HG03354 (cell line): ENCODE results near the gene RBM34.
"Not testable (repeated sequence)": the region's sequence is repeated elsewhere in the genome, so short reads cannot be mapped to it uniquely, and the experiment has no call there.

Experiments used
- ATAC-seq: cut with Tn5 transposase; IDR thresholded peaks from one replicate; pipeline ENCODE4 v1.9.1; 2021; ENCODE audit warnings: mild to moderate bottlenecking; ENCODE audit not compliant: unreplicated experiment, poor library complexity, severe bottlenecking

RBM34 gene

DNA sequence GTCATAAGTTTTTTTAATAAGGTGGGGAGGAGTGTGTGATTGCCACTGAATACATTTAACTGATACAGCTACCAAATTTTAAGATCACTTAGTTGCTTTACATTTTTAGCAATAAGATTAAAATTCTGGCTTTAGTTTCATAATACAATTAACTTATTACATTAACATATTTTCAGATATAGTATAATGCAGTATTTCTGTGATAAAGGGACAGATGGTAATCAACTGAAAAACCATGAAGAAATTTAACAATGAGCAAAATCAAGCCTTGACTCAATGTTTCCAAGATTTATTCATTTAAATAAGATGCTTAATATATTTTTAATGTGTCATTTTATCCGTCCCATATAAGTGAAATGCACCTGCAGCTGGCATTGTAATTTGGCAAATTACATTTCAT lies 36.4 kb downstream of the RBM34 start:
- ATAC-seq, result no peak

DNA sequence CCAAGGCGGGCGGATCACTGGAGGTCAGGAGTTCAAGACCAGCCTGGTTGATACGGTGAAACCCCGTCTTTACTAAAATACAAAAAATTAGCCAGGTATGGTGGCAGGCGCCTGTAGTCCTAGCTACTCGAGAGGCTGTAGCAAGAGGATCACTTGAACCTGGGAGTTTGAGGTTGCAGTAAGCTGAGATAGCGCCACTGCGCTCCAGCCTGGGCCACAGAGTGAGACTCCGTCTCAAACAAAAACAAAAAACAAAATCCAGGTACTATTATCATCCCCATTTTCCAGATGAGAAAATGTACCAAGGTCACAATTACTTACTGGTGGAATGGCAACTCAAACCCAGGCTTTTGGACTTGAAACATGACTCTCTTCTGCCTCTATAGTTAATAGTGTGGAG lies 36.9 kb downstream of the RBM34 start:
- no peak for ATAC-seq

DNA sequence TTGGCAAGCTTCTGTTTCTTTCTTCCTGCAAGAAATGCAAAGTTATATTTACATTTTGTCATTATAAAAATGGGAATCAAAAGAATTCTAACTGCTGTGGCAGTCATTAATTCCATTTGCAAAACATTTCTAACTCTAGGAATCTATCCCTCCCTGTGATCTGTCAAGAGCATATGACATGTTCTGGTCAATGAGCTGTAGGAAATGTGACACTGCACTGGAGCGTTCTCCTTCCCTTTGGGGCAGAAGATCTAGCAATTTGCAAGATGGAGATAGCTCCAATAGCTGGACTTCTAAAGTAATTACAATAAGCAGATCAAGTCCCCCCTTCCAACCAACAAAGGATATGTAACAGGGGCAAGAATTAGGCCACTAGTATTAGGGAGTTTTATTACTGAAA lies 38.7 kb downstream of the RBM34 start:
- ATAC-seq, result no peak

DNA sequence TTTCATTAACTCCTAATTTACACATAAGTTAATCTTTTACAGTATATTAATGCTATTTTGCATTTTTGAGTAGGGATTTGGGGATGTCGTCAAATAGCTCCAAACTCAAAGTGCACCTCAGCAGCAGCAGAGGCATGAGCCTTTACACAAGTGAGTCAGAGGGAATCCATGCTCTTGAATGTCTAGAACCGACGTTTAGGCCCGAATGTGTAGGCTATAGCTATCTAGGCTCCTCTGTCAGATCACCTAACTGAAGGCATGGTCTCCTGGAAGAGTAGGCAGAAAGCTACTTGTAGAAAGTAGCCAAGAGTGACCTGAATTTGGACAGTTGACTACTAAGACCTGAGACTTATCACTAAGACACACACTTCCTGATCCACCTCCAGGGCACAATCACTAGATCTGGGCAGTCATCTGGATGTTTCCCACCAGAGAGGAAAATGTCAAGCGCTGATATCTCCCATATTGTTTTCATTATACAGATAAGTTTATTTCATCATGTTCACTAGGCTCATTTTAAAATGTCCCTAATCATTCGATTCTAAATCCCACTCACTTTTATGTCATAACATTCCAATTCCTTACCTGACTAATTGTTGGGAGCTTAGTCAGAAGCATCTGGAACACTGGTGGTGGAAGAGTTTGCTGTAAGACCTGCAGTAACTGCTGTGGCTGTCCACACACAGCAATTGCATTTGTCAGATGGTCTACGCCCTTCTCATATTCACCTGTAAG lies 47.7 kb downstream of the RBM34 start:
- ATAC-seq, result no peak

- no peak for ATAC-seq
Observed at GRCh38 chr1:235112297-235113182, 48.5 kb downstream of the RBM34 start.

DNA sequence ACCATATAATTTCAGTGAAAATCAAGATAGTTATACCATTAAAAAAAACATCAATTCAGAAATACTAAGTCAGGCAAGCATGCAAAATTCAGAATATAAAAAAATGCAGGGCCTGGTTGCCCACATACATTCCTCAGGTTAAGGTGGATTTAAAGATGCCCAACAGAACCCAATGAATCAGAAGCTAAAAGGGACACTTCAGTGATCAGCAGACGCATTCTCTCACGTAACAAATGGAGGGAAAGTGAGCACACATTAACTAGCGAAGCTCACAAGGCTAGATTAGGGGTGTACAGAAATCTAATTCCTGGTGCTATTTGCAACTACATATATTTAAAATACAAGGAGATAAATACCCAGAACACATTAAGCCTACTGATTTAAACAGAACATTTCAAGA lies 49.9 kb downstream of the RBM34 start:
- no peak for ATAC-seq

- ATAC-seq, result no peak
Observed at GRCh38 chr1:235108876-235109275, 52.2 kb downstream of the RBM34 start.

- ATAC-seq, result no peak
Observed at GRCh38 chr1:235108185-235108593, 52.9 kb downstream of the RBM34 start.

DNA sequence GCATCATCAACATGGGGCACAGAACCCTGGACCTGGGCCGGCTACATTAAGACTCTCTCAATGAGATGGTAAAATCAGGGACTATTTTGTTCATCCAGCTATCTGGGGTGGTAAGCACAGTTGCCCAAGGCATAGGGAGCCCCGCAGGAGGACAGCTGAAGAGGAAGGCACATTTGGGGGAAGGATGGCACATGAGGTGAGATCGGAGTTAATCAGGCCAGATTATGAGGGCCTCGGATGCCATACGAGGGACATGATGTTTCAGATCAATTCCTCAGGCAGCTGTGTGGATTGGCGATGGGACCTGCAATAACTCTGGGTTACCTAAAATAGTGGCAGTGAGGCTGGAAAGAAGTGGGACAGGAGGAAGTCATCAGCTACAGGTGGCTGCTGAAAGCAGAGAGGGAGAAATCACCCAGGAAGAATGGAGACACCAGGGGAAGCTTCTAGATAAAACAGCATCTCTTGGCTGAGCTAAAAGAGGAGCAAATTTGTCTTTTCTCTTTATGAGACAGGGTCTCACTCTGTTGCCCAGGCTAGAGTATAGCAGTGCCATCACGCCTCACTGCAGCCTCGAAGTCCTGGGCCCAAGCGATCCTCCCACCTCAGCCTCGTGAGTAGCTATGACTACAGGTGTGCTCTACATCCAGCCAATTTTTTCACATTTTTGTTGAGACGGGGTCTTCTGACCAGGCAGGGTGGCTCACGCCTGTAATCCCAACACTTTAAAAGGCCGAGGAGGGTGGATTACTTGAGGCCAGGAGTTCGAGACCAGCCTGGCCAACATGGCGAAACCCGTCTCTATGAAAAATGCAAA lies 53.5 kb downstream of the RBM34 start:
- ATAC-seq, result no peak

GRCh38 chr1:235106457-235106856 lies 54.6 kb downstream of the RBM34 start:
- no peak for ATAC-seq

DNA sequence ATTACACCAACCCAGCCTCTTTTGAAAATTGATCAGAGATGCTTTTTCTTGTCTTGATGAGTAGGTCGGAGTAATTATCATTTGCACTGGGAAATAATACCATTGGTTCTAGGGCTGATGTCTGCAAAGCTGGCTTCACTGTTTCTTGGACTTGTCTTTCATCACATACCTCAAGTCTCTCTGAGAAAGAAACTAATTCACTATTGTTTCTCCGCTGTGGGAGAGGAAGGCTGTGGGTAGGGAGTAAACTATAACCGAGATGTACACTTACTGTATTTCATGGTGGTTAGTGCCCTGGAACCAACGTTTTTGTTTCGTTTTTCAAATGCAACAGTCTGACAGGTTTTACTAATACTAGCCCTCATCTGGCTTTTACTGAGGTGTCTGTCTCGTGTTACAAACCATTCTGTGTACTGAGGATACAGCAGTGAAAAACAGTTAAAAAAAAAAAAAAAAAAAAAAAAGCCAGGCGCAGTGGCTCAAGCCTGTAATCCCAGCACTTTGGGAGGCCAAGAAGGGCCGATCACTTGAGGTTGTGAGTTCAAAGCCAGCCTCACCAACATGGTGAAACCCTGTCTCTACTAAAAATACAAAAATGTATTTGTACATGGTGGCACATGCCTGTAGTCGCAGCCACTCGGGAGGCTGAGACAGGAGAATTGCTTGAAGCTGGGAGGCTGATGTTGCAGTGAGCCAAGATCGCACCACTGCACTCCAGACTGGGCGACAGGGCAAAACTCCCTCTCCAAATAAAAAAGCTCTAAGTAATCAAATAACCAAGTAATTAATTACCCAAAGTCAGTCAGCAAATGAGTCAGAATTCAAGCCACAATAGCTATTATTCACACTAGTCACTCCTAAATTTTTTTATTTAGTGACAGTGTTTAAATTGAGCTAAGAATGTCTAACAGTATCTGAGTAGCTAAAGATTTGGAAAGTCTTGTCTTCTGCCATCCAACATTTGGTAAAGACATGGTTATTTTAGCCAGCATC lies 55.7 kb downstream of the RBM34 start:
- peak; percentile 74 for ATAC-seq

DNA sequence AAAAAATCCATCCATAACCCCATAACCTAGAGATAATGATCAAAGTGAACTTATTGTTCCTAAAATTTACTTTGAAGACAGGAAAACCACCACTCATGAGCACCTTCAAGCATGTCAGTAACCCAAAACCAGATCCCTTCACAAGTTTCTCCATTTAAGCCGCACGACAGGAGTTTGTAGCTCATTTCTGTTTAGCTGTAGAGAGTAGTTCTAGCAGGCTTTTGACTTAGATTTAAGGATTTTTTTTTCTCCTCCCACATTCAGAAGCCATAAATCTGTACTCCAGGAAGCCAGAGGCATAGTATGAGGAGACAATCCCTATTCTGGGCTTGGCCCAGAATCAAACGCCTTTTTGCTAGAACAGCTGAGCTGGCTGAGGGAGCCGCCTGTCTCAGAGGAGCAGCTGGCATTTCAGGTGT lies 58.0 kb downstream of the RBM34 start:
- no peak for ATAC-seq

DNA sequence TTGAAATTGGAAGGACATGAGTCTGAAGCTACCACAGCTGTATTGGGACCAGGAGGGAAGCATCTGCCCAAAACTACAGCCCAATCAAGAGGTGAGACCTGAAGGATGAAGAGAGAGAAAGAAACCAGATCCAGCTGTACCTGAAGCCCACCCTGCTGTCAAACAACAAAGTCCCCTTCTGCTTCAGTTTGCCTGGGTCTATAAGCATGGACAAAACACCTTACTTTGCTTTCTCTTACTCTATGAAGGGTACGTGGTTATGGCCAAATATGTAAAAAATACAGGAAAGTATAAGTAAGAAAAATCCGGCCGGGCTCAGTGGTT lies 58.8 kb downstream of the RBM34 start:
- no peak for ATAC-seq

GRCh38 chr1:235101558-235102258 lies 59.3 kb downstream of the RBM34 start:
- no peak for ATAC-seq

DNA sequence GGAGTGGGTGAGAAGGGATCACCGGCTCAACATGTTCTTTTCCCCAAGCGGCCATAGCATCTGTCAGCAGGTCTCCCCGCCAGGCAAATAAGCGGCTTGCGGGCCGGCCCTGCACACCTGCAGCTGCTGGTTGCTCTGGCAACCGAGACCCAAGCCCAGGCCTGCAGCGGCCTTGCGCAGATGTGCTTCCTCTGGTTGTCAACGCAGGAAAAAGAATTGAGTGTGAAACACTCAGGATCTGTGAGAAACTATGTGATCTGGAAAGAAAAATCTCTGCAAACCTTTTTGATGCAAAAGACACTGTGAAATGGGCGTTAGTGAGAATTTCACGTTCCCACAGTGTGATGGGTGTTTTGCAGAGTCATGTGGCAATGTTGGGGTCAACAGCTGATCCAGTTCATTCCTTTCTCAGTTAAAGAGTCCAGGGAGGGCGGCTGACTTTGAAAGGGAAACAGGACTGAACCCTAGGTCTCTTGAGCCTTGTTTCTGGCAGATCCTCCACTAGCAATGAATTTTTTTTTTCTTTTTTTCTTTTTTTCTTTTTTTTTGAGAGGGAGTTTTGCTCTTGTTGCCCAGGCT lies 60.8 kb downstream of the RBM34 start:
- no peak for ATAC-seq

DNA sequence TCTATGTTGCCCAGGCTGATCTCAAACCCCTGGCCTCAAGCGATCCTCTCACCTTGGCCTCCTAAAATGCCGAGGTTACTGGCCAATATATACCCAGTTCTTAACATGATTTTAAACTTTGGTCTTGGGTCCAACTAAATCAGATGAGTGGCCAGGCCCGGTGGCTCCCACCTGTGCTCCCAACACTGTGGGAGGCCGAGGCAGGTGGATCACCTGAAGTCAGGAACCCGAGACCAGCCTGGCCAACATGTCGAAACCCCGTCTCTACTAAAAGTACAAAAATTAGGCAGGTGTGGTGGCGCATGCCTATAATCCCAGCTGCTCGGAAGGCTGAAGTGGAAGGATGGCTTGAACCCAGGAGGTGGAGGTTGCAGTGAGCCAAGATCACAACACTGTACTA lies 62.1 kb downstream of the RBM34 start:
- ATAC-seq, result no peak

- no peak for ATAC-seq
Observed at GRCh38 chr1:235098547-235098946, 62.5 kb downstream of the RBM34 start.

- ATAC-seq, result not testable (repeated sequence)
Observed at GRCh38 chr1:235097501-235097900, 63.5 kb downstream of the RBM34 start.
